PC-9 (cell line): ENCODE data around the gene FUBP3. TPM values are rescaled to one million over a fixed set of nuclear protein-coding genes. Genes with fewer than 3 reads are reported as not detected.

Experiments
- BruUV-seq: library from RNA; stranded (reverse); fragments of 400-500 nt; replicated peaks from 2 replicates; lab custom pipeline; 2021; lab: Mats Ljungman, UMichigan
- CTCF ChIA-PET: fragments of 300-600 bp; sonication (Branson Sonifier 250); formaldehyde crosslinking; loops from one replicate; lab custom pipeline; 2022; ENCODE audit warnings: antibody characterized with exemption; lab: Charles Lee
- POLR2A ChIA-PET: fragments of 300-600 bp; sonication (Branson Sonifier 250); formaldehyde crosslinking; loops from one replicate; lab custom pipeline; 2022; ENCODE audit warnings: antibody characterized with exemption; ENCODE audit not compliant: unreplicated experiment; lab: Charles Lee
- DNase-seq, 2 experiments: peaks; one replicate each; pipeline versions ENCODE4 v3.0.0 to v3.0.0-alpha.2; 2015 to 2022; ENCODE audit warnings: mixed read lengths in 1 of 2
- H2AFZ ChIP-seq: fragments of 200-600 bp; sonication (generic); 2 replicates; pipeline ENCODE4 v1.8.1; 2017; ENCODE audit warnings: antibody characterized with exemption
- H3F3A ChIP-seq: fragments of 200-600 bp; sonication (generic); 2 replicates; pipeline ENCODE4 v1.8.1; 2017; ENCODE audit warnings: antibody characterized with exemption, mild to moderate bottlenecking, low read depth; ENCODE audit not compliant: insufficient read depth
- H3K27ac ChIP-seq: fragments of 200-600 bp; sonication (generic); 2 replicates; pipeline ENCODE4 v1.6.1; 2016; ENCODE audit warnings: mixed run types
- H3K27me3 ChIP-seq: fragments of 200-600 bp; sonication (generic); 2 replicates; pipeline ENCODE4 v1.6.1; 2016; ENCODE audit warnings: low read depth, mixed run types; ENCODE audit not compliant: insufficient read depth
- H3K36me3 ChIP-seq: fragments of 200-600 bp; sonication (generic); 2 replicates; pipeline ENCODE4 v1.6.1; 2016; ENCODE audit warnings: low read depth, mixed run types
- H3K4me1 ChIP-seq: fragments of 200-600 bp; sonication (generic); replicated peaks from 2 replicates; pipeline ENCODE4 v1.6.1; 2016; ENCODE audit warnings: mixed run types; ENCODE audit not compliant: insufficient read depth
- H3K4me2 ChIP-seq: fragments of 200-600 bp; sonication (generic); 2 replicates; pipeline ENCODE4 v1.6.1; 2017; ENCODE audit warnings: mixed run types
- H3K4me3 ChIP-seq: fragments of 200-600 bp; sonication (generic); 2 replicates; pipeline ENCODE4 v1.6.1; 2016; ENCODE audit warnings: mixed run types
- H3K79me2 ChIP-seq: fragments of 200-600 bp; sonication (generic); 2 replicates; pipeline ENCODE4 v1.6.1; 2017; ENCODE audit warnings: low read depth, mixed run types
- H3K9me2 ChIP-seq: fragments of 200-600 bp; sonication (generic); 2 replicates; pipeline ENCODE4 v1.8.1; 2017; ENCODE audit warnings: mild to moderate bottlenecking; ENCODE audit not compliant: insufficient read depth
- H3K9me3 ChIP-seq: fragments of 200-600 bp; sonication (generic); 2 replicates; pipeline ENCODE4 v1.8.1; 2016; ENCODE audit warnings: low read depth; ENCODE audit not compliant: insufficient read depth
- H4K20me1 ChIP-seq: fragments of 200-600 bp; sonication (generic); 2 replicates; pipeline ENCODE4 v1.8.1; 2017; ENCODE audit not compliant: insufficient read depth
- CTCF ChIP-seq: fragments of 200-600 bp; sonication (generic); conservative IDR thresholded peaks from 2 replicates; pipeline ENCODE4 v1.6.1; 2017; ENCODE audit warnings: mixed run types, antibody characterized with exemption, mild to moderate bottlenecking, moderate library complexity
- EZH2 ChIP-seq: fragments of 200-600 bp; sonication (generic); IDR thresholded peaks from 2 replicates; pipeline ENCODE4 v1.8.0; 2017; ENCODE audit warnings: antibody characterized with exemption, low read depth
- intact Hi-C: fragments of 100-400 bp; cut with micrococcal nuclease; formaldehyde crosslinking; loops from one replicate; pipeline ENCODE4 v1.10.0; 2022; ENCODE audit not compliant: unreplicated experiment
- total RNA-seq: library from RNA; stranded (reverse); gene quantifications from 2 replicates; pipeline ENCODE4 v1.2.3, GENCODE V29; 2021

Gene FUBP3
- total RNA-seq, 1 experiment from 2014 or later, result 75.6 TPM

GRCh38 chr9:130665029-130665430 lies 85.7 kb downstream of the FUBP3 start:
- ChIA-PET POLR2A (no interaction called here), CTCF (interaction anchor here (0.6 kb wide), 1 partner anchor 345 kb away, joined by 5 read pairs; no protein-coding TSS in a partner anchor)
- intact Hi-C loops, result no loop called here
- DNase-seq, result no peak
- H2AFZ ChIP-seq, result no peak overlapping the region
- no peaks in the 10 kb centered on the region for H3F3A ChIP-seq
- H3K4me3 ChIP-seq, result no peak overlapping the region
- no peaks in the 10 kb centered on the region for H4K20me1 ChIP-seq
- no TSS peak for BruUV-seq
- no peaks in the 10 kb centered on the region for H3K9me2 ChIP-seq
- no peak overlapping the region for H3K27ac ChIP-seq
- H3K27me3 ChIP-seq, result peaks cover 21% of the 10 kb centered on the region
- no peaks in the 10 kb centered on the region for H3K36me3 ChIP-seq
- no peaks in the 10 kb centered on the region for H3K9me3 ChIP-seq
- no peak overlapping the region for H3K4me2 ChIP-seq
- TF ChIP-seq EZH2 (no peak), CTCF (no peak)
- no peaks in the 10 kb centered on the region for H3K4me1 ChIP-seq
- no peaks in the 10 kb centered on the region for H3K79me2 ChIP-seq

GRCh38 chr9:130665431-130666392 lies 86.3 kb downstream of the FUBP3 start:
- no peak overlapping the region for H3K4me3 ChIP-seq
- H4K20me1 ChIP-seq, result no peaks in the 10 kb centered on the region
- H3K79me2 ChIP-seq, result no peaks in the 10 kb centered on the region
- DNase-seq, result no peak
- intact Hi-C loops, result no loop called here
- ChIA-PET POLR2A (no interaction called here), CTCF (interaction anchor here (0.6 kb wide), 2 partner anchors 98 to 344 kb away, joined by 3 to 5 read pairs; no protein-coding TSS in a partner anchor)
- H3K4me1 ChIP-seq, result no peaks in the 10 kb centered on the region
- no peak overlapping the region for H3K4me2 ChIP-seq
- no peak overlapping the region for H3K27ac ChIP-seq
- H3K9me3 ChIP-seq, result no peaks in the 10 kb centered on the region
- TF ChIP-seq CTCF (no peak), EZH2 (0 out of 2 replicates have a peak, but pooled peaks have one; percentile 53)
- no TSS peak for BruUV-seq
- no peaks in the 10 kb centered on the region for H3K9me2 ChIP-seq
- no peaks in the 10 kb centered on the region for H3F3A ChIP-seq
- no peaks in the 10 kb centered on the region for H3K36me3 ChIP-seq
- no peak overlapping the region for H2AFZ ChIP-seq
- H3K27me3 ChIP-seq, result peaks cover 21% of the 10 kb centered on the region

GRCh38 chr9:130666393-130667119 lies 87.2 kb downstream of the FUBP3 start:
- no peak overlapping the region for H3K27ac ChIP-seq
- no peaks in the 10 kb centered on the region for H3K36me3 ChIP-seq
- TF ChIP-seq EZH2 (no peak), CTCF (no peak)
- no peak overlapping the region for H3K4me2 ChIP-seq
- H2AFZ ChIP-seq, result no peak overlapping the region
- ChIA-PET POLR2A (no interaction called here), CTCF (no interaction called here)
- H4K20me1 ChIP-seq, result no peaks in the 10 kb centered on the region
- no peaks in the 10 kb centered on the region for H3K79me2 ChIP-seq
- no peaks in the 10 kb centered on the region for H3F3A ChIP-seq
- no peaks in the 10 kb centered on the region for H3K4me1 ChIP-seq
- BruUV-seq, result no TSS peak
- H3K4me3 ChIP-seq, result no peak overlapping the region
- no peaks in the 10 kb centered on the region for H3K9me3 ChIP-seq
- intact Hi-C loops, result no loop called here
- no peaks in the 10 kb centered on the region for H3K9me2 ChIP-seq
- H3K27me3 ChIP-seq, result peaks cover 21% of the 10 kb centered on the region
- DNase-seq, result no peak
